ENCODE data around the gene PTRHD1. TPM values are rescaled to one million over a fixed set of nuclear protein-coding genes. Genes with fewer than 3 reads are reported as not detected.

The PTRHD1 gene
- polyA plus RNA-seq, 3 donors from 2014 or later = 50.0 to 116 (median 58.6) TPM

GRCh38 chr2:24747299-24747698, 45.9 kb downstream of the PTRHD1 start:
- Mint-ChIP-seq H3K4me1 (peaks cover 59 to 76% of the 10 kb centered on the region in 2 donors), H3K36me3 (peaks cover 15 to 27% (median 25%) of the 10 kb centered on the region in 3 donors), H3K9me3 (no peaks in the 10 kb centered on the region), H3K27me3 (ENCODE audit: low read depth in 3 of 3) (peaks cover 0 to 4% (median 0%) of the 10 kb centered on the region in 3 donors), H3K4me3 (no peak overlapping the region), H3K27ac (peak overlapping the region; percentile 17 to 98 (median 70))
- DNase-seq = no peak

DNA sequence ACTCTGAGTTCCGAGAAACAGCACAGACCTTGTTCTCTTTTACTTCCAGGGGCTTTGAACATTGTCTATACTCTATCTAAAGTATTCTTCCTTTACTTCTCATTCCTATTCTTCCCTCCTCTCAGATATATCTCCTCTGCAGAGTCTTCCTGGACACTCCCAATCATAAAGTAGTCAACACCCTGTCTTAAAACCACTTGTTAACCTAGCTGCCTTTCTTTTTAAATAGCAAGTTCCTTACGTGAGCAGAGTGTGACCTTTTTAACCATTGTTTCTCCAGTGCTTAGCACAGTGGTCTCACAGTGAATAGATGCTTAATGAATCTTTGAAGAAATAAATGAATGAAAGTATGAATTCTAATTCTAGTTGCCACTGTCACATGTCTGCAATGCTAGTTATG, 47.4 kb downstream of the PTRHD1 start:
- peak; percentile 57 to 71 (median 68) for DNase-seq
- Mint-ChIP-seq H3K27me3 (ENCODE audit: low read depth in 3 of 3) (peaks cover 0 to 4% (median 0%) of the 10 kb centered on the region in 3 donors), H3K4me1 (peaks cover 68 to 90% of the 10 kb centered on the region in 2 donors), H3K27ac (peak overlapping the region; percentile 88 to 98 (median 90)), H3K36me3 (peaks cover 8 to 34% (median 28%) of the 10 kb centered on the region in 3 donors), H3K4me3 (peak overlapping the region; percentile 73 to 79 (median 78)), H3K9me3 (no peaks in the 10 kb centered on the region)

DNA sequence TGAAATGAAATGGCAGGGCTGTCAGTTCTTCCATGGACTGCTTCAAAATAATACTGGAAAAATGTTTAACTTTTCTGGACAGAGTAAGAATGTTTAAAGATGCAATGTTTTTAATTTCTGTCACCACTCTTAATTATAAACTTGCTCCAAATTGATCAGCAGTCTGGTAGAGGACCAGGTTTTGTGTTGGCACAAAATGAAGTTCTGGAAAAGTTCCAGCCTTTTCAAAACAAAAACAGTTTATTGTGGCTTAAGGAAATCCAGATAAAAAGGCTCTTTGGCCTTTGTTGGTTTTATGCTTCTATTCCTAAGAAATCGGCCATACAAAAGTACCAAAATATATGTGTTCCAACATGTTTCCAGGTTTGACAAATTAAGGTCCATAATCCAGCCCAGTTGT, 48.8 kb downstream of the PTRHD1 start:
- no peak for DNase-seq
- peaks cover 77 to 91% of the 10 kb centered on the region in 2 donors for H3K4me1 Mint-ChIP-seq
- peak overlapping the region; percentile 57 to 68 (median 64) for H3K4me3 Mint-ChIP-seq
- peak overlapping the region; percentile 77 to 99 (median 91) for H3K27ac Mint-ChIP-seq
- H3K36me3 Mint-ChIP-seq = peaks cover 8 to 32% (median 23%) of the 10 kb centered on the region in 3 donors
- H3K27me3 Mint-ChIP-seq (ENCODE audit: low read depth in 3 of 3) = peaks cover 0 to 4% (median 0%) of the 10 kb centered on the region in 3 donors
- H3K9me3 Mint-ChIP-seq = no peaks in the 10 kb centered on the region

GRCh38 chr2:24743924-24744323, 49.3 kb downstream of the PTRHD1 start:
- H3K36me3 Mint-ChIP-seq = peaks cover 8 to 28% (median 23%) of the 10 kb centered on the region in 3 donors
- peak in 2 of 3 donors; percentile 28 to 32 for DNase-seq
- H3K27me3 Mint-ChIP-seq (ENCODE audit: low read depth in 3 of 3) = peaks cover 0 to 4% (median 0%) of the 10 kb centered on the region in 3 donors
- peak overlapping the region; percentile 57 to 68 (median 64) for H3K4me3 Mint-ChIP-seq
- H3K9me3 Mint-ChIP-seq = no peaks in the 10 kb centered on the region
- H3K27ac Mint-ChIP-seq = peak overlapping the region; percentile 77 to 99 (median 91)
- peaks cover 77 to 91% of the 10 kb centered on the region in 2 donors for H3K4me1 Mint-ChIP-seq

DNA sequence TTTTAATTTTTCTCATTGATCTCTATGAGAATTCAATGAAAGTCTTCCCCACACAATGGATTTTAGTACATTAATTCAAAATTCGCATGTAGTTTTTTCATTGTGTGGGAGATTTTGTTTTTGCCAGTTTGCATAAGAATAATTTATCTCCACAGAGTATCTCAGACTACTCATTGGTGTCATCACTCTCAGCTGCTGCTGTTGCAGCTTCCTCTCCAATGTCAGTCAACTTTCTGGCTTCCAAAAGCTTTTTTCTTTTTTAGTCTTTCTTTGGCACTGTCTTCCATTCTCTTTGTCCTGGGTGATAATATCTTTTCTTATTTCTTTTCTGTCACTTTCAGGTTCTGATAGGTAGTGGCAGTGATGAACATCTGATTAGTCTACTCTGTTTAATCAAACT, 50.5 kb downstream of the PTRHD1 start:
- Mint-ChIP-seq H3K36me3 (peaks cover 8 to 27% (median 23%) of the 10 kb centered on the region in 3 donors), H3K27ac (peak overlapping the region; percentile 79 to 99 (median 91)), H3K4me1 (peaks cover 79 to 100% of the 10 kb centered on the region in 2 donors), H3K27me3 (ENCODE audit: low read depth in 3 of 3) (peaks cover 0 to 4% (median 0%) of the 10 kb centered on the region in 3 donors), H3K4me3 (peak overlapping the region; percentile 28 to 62 (median 36)), H3K9me3 (no peaks in the 10 kb centered on the region)
- no peak for DNase-seq

- H3K36me3 Mint-ChIP-seq = peaks cover 5 to 26% (median 14%) of the 10 kb centered on the region in 3 donors
- no peaks in the 10 kb centered on the region for H3K9me3 Mint-ChIP-seq
- peak overlapping the region; percentile 90 to 99 (median 96) for H3K27ac Mint-ChIP-seq
- H3K4me3 Mint-ChIP-seq = peak overlapping the region; percentile 52 to 80 (median 66)
- no peak for DNase-seq
- H3K4me1 Mint-ChIP-seq = peaks cover 68 to 92% of the 10 kb centered on the region in 2 donors
- no peaks in the 10 kb centered on the region for H3K27me3 Mint-ChIP-seq (ENCODE audit: low read depth in 3 of 3)
Measured at GRCh38 chr2:24740142-24740541, 53.0 kb downstream of the PTRHD1 start.

Other genes with a start within 250 kb of the PTRHD1 start
- 1 to 10 TPM; 1.2 to 5.6 (median 4.2) TPM for gene CENPO, start within 50 bp of the PTRHD1 start, polyA plus RNA-seq
- 1 to 10 TPM in 1 of 3 donors, under 1 TPM in 1, not detected in 1; 0.86 to 2.1 TPM for gene ADCY3, start 126.8 kb upstream of the PTRHD1 start, polyA plus RNA-seq
- 1 to 10 TPM; 2.1 to 4.9 (median 2.2) TPM for gene DNAJC27, start 178.6 kb upstream of the PTRHD1 start, polyA plus RNA-seq
- under 1 TPM in 1 of 3 donors, not detected in 2; 0.08 TPM for gene EFR3B, start 248.7 kb upstream of the PTRHD1 start, polyA plus RNA-seq